Loucy (cell line): ENCODE data around the gene CDH13.

Source experiments
- H2AFZ ChIP-seq: fragments of 200-600 bp; sonication (generic); 2 replicates; pipeline ENCODE4 v1.6.0; 2016; ENCODE audit warnings: antibody characterized with exemption, mild to moderate bottlenecking, low read length, moderate library complexity
- H3F3A ChIP-seq: fragments of 200-600 bp; 2 replicates; pipeline ENCODE4 v1.6.0; 2016; ENCODE audit warnings: antibody characterized with exemption, low read depth, mild to moderate bottlenecking
- H3K27me3 ChIP-seq: fragments of 200-600 bp; sonication (generic); 2 replicates; pipeline ENCODE4 v1.6.1; 2014; ENCODE audit warnings: low read length, mild to moderate bottlenecking; ENCODE audit not compliant: insufficient read depth, poor library complexity, severe bottlenecking
- H3K36me3 ChIP-seq: fragments of 200-600 bp; sonication (generic); 2 replicates; pipeline ENCODE4 v1.6.1; 2016; ENCODE audit warnings: low read length; ENCODE audit not compliant: insufficient read depth
- H3K4me1 ChIP-seq: fragments of 200-600 bp; sonication (generic); 2 replicates; pipeline ENCODE4 v1.5.1; 2014; ENCODE audit warnings: low read length, mild to moderate bottlenecking; ENCODE audit not compliant: insufficient read depth, poor library complexity, severe bottlenecking
- H3K4me2 ChIP-seq: fragments of 200-600 bp; sonication (generic); 2 replicates; pipeline ENCODE4 v1.6.0; 2014; ENCODE audit warnings: antibody characterized with exemption, low read length, low read depth, mild to moderate bottlenecking; ENCODE audit not compliant: poor library complexity, severe bottlenecking
- H3K4me3 ChIP-seq: fragments of 200-600 bp; sonication (generic); 2 replicates; pipeline ENCODE4 v1.5.1; 2014; ENCODE audit warnings: low read length, mild to moderate bottlenecking, mixed read lengths; ENCODE audit not compliant: poor library complexity, severe bottlenecking
- H3K79me2 ChIP-seq: fragments of 200-600 bp; sonication (generic); 2 replicates; pipeline ENCODE4 v1.6.1; 2014; ENCODE audit warnings: low read length; ENCODE audit not compliant: insufficient read depth
- H3K9ac ChIP-seq: fragments of 200-600 bp; sonication (generic); 2 replicates; pipeline ENCODE4 v1.6.0; 2014; ENCODE audit warnings: mild to moderate bottlenecking, low read depth, low read length, moderate library complexity; ENCODE audit not compliant: poor library complexity, severe bottlenecking
- H3K9me2 ChIP-seq: fragments of 200-600 bp; sonication (generic); replicated peaks from 2 replicates; pipeline ENCODE4 v1.6.1; 2016; ENCODE audit warnings: low read depth, low read length, mixed read lengths
- H3K9me3 ChIP-seq: fragments of 200-600 bp; sonication (generic); 2 replicates; pipeline ENCODE4 v1.6.1; 2014; ENCODE audit warnings: mild to moderate bottlenecking, antibody characterized with exemption, low read length, low read depth; ENCODE audit not compliant: insufficient read depth
- H4K20me1 ChIP-seq: fragments of 200-600 bp; sonication (generic); 2 replicates; pipeline ENCODE4 v1.6.0; 2014; ENCODE audit warnings: antibody characterized with exemption, low read length, mild to moderate bottlenecking; ENCODE audit not compliant: insufficient read depth, poor library complexity, severe bottlenecking
- CTCF ChIP-seq: fragments of 200-600 bp; sonication (generic); conservative IDR thresholded peaks from 2 replicates; pipeline ENCODE4 v1.5.1; 2014; ENCODE audit warnings: mild to moderate bottlenecking, antibody characterized with exemption, low read length
- EZH2phosphoT487 ChIP-seq: fragments of 200-600 bp; IDR thresholded peaks from 2 replicates; pipeline ENCODE4 v1.6.1; 2018; ENCODE audit warnings: antibody characterized with exemption, mild to moderate bottlenecking, moderate library complexity, borderline replicate concordance

Gene CDH13

GRCh38 chr16:83755391-83755790 lies 1128.6 kb downstream of the CDH13 start:
- Histone ChIP-seq H2AFZ (no peak overlapping the region), H4K20me1 (no peaks in the 10 kb centered on the region)

GRCh38 chr16:83762141-83762991 lies 1135.6 kb downstream of the CDH13 start:
- TF ChIP-seq CTCF (no peak), EZH2phosphoT487 (no peak)
- H4K20me1 ChIP-seq = no peaks in the 10 kb centered on the region
- H3K79me2 ChIP-seq = no peaks in the 10 kb centered on the region
- peak overlapping the region; percentile 33; the same call in 1 of the 2 replicates for H2AFZ ChIP-seq
- no peaks in the 10 kb centered on the region for H3K9me2 ChIP-seq
- H3K27me3 ChIP-seq = no peaks in the 10 kb centered on the region
- H3K36me3 ChIP-seq = no peaks in the 10 kb centered on the region
- H3K9me3 ChIP-seq = no peaks in the 10 kb centered on the region
- peaks cover 38% of the 10 kb centered on the region for H3K4me1 ChIP-seq
- peak overlapping the region; percentile 18 for H3K9ac ChIP-seq
- no peak overlapping the region for H3K4me2 ChIP-seq
- H3F3A ChIP-seq = no peaks in the 10 kb centered on the region
- no peak overlapping the region for H3K4me3 ChIP-seq

More at GRCh38 chr16:83755391-83755790, 1128.6 kb downstream of the CDH13 start:
- Histone ChIP-seq H3K9me2 (no peaks in the 10 kb centered on the region), H3K9ac (no peak overlapping the region), H3K4me1 (no peaks in the 10 kb centered on the region), H3F3A (no peaks in the 10 kb centered on the region), H3K4me2 (no peak overlapping the region), H3K36me3 (no peaks in the 10 kb centered on the region), H3K79me2 (no peaks in the 10 kb centered on the region), H3K27me3 (no peaks in the 10 kb centered on the region), H3K4me3 (no peak overlapping the region), H3K9me3 (peaks cover 8% of the 10 kb centered on the region; the same call in 1 of the 2 replicates)
- TF ChIP-seq CTCF (no peak), EZH2phosphoT487 (no peak)

- H3K4me2 ChIP-seq = no peak overlapping the region
- H4K20me1 ChIP-seq = no peaks in the 10 kb centered on the region
- H3K9me2 ChIP-seq = no peaks in the 10 kb centered on the region
- TF ChIP-seq CTCF = no peak
- no peak for TF ChIP-seq EZH2phosphoT487
- no peaks in the 10 kb centered on the region for H3K27me3 ChIP-seq
- H2AFZ ChIP-seq = peak overlapping the region; percentile 33; the same call in 1 of the 2 replicates
- peak overlapping the region; percentile 18 for H3K9ac ChIP-seq
- no peaks in the 10 kb centered on the region for H3K79me2 ChIP-seq
- no peaks in the 10 kb centered on the region for H3F3A ChIP-seq
- no peaks in the 10 kb centered on the region for H3K9me3 ChIP-seq
- no peaks in the 10 kb centered on the region for H3K36me3 ChIP-seq
- H3K4me3 ChIP-seq = no peak overlapping the region
- peaks cover 38% of the 10 kb centered on the region for H3K4me1 ChIP-seq
These were observed 1136.2 kb downstream of the CDH13 start for GRCh38 chr16:83762992-83763358.
